AML-193 (cell line): Measurements from ENCODE around the gene FER1L5.

Experiments used
- DNase-seq, 2 experiments: peaks; one replicate each; lab custom pipeline; 2025; lab: John Stamatoyannopoulos, UW

Gene FER1L5

DNA sequence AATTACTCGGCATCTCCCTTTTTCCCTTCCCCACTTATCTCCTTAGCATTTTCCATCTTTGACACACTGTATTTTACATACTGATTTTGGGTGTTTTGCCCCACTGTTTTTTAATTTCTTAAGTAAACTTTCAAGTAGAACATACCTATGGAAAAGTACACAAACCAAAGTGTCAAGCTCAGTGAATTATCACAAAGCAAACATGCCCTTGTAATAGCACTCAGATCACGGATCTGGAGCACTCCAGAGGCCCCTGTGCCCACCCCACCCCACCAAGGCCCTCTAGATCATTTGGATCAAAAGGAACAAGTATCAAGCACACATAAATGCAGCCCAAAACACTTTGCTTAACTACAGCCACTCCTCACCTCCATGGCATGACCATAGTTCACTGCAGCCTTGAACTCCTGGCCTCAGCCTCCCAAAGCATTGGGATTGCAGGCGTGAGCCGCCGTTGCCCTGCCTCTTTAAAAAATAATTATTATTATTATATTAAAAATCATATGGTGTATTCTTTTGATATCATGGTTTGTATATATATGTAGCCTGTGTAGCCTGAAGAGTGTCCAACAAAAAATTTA is 38.1 kb downstream of the FER1L5 start:
- DNase-seq: no peak

DNA sequence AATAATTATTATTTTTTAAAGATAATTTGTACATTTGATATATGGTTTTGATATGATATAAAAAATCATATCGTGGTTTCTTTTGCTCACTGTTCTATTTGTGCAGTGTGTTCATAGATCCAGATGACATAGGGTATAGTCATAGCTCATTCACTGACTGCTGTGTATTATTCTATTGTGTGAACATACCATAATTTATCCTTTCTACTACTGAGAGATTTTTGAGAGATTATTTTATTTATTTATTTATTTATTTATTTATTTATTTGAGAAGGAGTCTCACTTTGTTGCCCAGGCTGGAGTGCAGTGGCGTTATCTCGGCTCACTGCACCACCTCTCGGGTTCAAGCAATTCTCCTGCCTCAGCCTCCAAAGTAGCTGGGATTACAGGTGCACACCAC is 39.0 kb downstream of the FER1L5 start:
- no peak for DNase-seq

DNA sequence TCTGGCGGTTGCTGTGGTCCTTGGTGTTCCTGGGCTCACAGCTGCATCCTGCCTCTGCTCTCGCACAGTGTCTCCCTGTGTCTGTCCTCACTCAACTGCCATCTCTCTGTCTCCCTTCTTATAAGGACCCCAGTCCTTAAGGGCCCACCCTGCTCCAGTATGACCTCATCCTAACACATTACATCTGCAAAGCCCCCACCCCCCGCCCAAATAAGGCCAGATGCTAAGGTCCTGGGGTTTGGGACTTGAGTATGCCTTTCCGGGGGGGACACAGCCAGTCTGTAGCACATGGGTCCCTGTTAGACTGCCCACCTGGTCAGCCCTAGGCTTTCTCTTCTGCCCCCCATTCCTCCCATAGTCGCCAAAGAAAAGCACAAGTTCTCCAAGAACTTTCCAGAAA is 40.7 kb downstream of the FER1L5 start:
- no peak for DNase-seq

DNA sequence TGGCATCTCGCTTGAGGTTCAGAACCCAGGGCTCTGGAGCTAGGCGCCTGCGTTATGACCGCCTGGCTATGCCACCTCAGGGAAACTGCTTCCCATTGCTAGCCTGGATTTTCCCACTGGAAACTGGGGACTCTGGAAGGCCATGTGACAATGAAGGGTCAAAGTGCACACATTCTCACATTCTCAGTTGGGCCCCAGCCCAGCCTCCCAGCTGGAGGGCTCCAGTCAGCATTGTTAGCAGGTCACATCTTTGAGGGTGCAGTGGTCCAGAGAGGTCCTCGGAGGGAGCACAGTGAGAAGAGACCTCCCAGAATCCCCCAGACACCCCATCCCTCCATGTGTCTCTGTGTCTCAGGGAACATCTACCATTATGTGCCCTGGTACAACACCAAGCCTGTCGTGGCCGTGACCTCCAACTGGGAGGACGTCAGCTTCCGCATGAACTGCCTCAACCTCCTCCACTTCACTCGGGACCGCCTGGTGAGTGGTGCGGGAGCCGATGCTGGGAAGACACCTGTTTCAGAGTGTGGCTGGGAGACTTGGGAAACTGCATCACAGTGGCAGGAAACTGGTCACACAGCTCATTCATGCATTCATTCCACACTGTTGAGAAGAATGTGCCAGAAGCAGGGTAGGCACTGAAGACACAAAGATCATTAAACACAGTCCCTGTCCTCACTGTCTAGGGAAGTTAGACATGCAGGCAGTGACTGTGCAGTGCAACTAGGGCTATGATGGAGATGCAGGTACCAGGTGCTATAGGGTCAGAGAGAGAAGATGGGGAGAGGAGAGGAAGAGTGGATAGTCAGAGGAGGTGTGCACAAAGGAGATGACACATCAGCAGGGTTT is 41.6 kb downstream of the FER1L5 start:
- DNase-seq: no peak

DNA sequence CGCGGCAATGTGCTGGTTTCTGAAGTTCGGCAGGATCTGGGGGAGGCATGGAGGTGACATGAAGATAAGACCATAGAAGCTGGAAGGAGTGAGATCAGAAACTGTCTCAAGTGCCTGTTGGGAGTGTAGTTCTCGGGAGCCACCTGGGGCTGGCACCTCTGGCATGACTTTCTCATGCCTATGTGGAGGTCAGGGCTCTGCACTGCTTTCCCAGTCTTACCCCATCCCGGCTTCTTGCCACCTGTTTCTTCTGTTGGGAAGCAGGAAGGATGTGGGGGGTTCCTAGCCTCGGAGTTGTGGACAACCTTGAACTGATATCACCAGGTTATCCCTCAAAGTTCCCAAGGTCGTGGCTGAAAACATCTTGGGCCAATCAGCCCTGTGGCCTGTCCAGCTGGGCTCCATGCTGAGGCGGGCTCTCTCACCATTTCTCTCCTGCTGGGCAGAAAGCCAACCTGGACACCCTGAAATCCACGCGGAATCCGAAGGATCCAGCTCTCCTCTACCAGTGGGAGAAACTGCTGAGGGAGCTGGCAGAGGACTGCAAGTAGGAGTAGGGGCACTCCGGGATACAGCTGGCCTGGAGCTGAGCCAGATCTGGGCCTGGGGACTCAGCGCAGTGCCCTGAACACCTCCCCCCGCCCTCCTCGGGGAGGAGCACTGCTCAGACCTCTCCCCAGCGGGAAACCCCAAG is 42.5 kb downstream of the FER1L5 start:
- no peak for DNase-seq

- no peak for DNase-seq
Measured at GRCh38 chr2:96685577-96686459, 43.3 kb downstream of the FER1L5 start.

- DNase-seq: no peak
Measured at GRCh38 chr2:96687266-96687665, 44.7 kb downstream of the FER1L5 start.

DNA sequence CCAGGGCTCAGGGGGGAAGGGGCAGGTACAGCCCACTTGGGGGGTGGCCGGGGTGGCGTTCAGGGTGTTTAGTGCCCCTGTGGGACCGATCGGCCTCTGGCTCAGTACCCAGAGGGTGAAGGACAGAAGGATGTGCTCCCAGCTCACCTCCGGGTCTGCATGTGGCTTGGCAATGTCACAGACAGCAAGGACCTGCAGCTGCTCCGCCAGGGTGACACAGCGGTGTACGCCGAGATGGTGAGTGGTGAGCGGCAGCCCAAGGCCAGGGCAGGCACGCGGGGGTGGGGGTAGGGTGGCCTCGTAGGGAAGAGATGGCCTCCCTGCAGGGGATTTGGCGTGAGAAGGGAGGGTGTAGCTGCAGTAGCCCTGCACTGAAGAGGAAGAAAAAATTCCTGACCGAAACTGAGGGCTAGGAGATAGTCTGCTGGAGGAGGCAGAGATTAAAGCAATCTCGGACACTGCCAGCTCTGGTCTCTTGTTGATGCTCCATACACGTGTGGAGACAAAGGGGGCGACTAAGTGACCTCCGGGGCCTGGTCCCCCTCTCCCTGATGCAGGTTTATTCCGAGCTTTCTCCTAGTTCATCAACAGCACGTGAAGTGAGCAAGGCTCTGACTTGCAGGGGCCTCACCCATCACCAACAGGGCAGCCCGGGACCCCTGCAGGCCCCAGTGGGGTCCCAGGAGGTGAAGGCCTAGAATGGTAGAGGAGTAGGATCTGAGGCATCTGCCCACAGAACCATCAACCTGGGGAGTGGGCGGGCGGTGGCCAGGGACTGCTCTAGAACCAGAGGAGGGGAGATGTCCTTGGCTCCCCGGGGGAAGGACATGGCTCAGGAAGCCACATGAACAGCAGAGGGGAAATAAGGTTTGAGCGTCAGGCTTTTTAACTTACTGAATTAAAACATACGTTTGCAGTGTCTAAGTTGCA is 45.4 kb downstream of the FER1L5 start:
- DNase-seq: no peak

DNA sequence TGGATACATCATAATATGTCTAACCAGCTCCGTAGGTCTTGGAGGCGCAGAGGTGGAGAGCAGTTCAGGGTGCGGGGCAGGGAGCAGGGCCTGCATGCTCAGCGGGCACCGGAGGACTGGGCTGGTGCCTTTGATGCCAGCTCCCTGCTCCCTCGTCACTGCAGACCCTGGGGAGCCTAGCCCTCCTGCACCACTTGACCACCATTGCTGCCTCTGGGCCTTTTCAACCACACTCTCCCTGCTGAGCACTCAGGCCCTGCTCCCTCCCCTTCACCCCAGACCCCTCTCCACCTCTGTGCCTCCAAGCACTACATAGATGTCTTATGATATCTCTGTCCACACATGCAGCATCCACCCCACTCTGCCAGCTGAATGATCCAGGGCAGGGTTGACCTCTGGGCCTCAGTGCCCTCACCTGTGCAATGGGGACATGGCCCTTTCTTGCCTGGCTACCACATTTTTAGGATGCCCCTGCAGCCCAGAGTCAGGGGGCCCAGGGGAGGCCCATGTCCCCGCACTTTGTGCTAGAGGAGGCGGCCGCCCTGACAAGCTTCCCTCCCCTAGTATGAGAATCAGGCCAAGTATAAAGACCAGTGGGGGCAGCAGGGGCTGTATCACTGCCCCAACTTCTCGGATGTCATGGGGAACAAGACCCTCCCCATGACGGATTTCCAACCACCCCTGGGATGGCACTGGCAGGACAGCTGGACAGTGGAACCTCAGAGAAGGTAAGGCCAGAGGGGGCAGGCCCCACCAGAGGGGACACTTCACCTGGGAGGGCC is 46.3 kb downstream of the FER1L5 start:
- no peak for DNase-seq

DNA sequence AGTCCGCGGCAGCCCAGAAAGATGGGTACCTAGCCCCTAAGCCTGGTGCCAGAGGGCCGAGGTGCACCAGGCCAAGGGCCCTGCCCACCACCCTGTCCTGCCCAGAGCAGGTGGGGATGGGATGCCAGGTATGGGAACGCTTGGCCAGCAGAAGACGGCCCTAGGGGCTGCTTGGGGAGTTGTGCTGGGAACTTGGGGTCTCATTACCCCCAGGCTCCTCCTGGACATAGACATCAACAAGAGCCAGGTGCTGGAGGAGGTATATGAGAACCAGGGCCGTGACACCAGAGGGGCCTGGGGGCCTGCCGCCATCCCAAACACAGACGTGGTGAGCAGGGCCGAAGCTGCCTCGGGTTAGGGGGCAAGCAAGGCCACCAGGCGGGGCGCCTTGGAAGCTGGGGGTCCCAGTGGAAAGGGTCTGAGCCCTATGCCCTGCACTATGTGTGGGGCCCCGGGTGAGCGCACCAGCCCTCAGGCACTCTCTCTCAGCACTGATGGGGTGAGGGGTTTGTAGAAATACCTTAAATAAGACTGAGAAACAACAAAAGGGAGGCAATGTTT is 46.9 kb downstream of the FER1L5 start:
- DNase-seq: no peak

DNA sequence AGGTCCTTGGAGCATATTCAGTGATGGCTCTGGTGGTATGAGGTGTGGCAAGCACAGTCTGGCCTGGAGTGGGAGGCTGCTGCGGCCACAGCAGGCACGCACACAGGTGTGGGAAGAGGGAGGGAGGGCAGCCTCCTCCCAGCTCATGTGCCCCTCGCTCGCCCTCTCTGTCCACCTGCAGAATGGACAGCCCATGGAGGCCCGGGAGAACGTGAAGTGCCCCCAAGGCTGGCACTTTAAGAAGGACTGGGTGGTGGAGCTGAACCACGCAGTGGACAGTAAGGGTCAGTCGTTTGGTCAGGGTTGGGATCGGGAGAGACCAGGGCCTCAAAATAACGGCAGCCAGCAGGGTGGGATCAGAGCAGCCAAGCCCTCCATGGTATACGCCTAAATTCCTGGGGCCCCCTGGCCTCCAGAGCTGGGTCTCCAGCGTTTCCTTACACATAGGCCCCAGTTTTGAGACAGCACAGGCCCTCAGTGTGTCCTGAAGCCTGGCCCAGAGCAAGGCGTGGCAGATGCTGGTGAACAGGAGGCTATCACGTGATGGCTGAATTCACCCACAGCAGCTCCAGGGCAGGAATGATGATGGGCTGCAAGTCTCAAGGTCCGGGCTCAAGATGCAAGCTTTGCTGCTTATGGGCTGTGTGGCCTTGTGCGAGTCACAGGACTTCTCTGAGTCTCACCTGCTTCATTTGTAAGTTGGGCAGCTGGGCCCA is 47.9 kb downstream of the FER1L5 start:
- DNase-seq: no peak

- DNase-seq: no peak
Measured at GRCh38 chr2:96691022-96691612, 48.6 kb downstream of the FER1L5 start.

DNA sequence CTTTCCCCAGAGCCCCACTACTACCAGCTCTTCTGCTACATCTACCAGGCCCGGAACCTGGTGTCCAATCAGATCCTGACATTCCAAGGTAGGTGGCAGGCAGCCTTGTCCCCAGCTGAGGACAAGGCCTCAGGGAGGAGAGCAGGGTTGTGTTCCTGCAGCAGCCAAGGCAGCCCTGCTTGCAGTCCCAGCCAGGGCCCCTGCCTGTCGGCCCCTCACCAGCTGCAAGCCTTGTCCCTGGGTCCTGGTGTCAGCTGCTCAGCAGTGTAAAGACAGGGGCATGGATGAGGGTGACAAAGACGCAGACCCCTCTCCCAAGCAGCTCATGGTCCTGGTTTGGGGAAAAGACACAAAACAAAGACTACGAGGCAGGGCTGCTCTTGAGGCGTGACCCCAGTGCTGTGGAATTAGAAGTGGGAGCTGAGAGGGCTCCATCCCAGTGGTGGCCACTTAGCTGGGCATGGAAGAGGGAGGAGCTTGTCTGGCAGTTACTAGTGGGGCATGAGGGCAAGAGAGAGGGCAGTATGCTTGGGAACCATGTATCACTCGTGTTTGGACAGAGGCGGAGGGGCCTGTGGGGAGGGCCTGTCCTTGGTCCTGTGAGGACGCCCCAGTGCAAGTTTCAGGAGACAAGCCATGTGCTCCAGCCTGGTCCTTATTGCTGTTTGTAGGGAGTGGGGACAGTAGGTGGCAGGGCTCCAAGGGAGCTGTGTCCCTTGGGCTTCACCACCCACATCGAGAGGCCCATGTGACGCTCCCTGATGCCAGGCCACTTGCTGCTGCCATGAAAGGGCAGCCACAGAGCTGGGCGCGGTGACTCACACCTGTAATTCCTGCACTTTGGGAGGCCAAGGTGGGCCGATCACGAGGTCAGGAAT is 49.8 kb downstream of the FER1L5 start:
- DNase-seq: no peak

DNA sequence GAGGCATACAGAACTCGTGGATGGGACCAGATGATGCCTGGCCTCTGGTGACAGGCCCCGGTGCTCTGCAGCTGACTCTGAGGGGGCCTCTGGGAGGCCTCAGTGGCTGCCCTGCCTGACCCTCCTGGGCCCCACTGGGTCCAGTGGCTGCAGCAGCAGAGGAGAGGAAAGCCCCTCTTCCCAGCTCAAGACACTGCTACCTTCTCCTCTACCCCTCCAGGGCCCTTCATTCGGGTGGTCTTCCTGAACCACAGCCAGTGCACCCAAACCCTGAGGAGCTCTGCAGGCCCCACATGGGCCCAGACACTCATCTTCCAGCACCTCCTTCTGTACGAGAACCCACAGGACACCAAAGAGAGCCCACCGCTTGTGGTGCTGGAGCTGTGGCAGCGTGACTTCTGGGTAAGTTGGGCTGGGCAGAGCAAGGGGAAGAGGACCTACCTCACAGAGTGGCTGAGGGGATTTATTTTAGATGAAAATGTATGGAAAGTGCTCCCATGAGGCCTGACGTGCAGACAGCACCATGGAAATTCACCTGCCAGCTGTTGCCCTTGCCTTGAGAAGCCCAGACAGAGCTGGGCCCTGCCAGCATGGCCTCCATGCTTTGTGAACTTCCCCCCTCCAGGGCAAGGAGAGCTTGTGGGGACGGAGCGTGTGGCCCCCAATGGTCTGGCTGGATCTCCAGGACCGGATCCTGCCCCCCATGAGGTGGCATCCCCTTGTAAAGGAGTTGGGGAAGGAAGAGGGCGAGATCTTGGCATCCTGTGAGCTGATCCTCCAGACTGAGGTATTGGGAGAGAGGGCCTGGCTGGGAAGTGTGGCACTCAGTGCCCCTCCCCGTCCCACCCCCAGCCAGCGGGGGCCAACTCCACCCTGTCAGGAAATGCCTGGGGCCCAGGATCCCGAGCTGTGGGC is 51.0 kb downstream of the FER1L5 start:
- no peak for DNase-seq

GRCh38 chr2:96694279-96694678 is 51.7 kb downstream of the FER1L5 start:
- no peak for DNase-seq

- no peak for DNase-seq
Measured at GRCh38 chr2:96694816-96695455, 52.4 kb downstream of the FER1L5 start.
